Bone marrow (tissue), 2 donors: ENCODE measurements around the gene TBC1D25.
"Not testable (repeated sequence)": the region's sequence is repeated elsewhere in the genome, so short reads cannot be mapped to it uniquely, and the experiment has no call there.

Source experiments
- DNase-seq, 2 donors: peaks; one replicate each; lab custom pipeline; 2025; lab: John Stamatoyannopoulos, UW

Gene TBC1D25

DNA sequence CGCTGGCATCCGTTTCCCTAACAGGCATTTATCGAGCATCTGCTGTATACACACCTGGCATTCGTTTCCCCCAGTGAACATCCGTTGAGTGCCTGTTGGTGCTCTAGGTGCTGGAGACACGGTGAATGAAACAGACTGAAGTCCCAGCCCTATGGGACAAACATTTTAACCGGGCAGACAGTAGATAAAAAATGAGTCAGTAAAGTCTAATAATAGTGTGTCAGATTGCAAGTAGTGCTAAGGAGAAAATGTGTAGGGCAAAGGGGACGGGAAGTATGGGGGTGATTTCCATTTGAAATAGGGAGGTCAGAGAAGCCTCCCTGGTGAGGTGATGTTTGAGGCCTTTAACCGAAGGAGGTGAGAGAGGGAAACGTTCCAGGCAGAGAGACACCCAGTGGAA lies 23.2 kb upstream of the TBC1D25 start:
- DNase-seq = no peak

DNA sequence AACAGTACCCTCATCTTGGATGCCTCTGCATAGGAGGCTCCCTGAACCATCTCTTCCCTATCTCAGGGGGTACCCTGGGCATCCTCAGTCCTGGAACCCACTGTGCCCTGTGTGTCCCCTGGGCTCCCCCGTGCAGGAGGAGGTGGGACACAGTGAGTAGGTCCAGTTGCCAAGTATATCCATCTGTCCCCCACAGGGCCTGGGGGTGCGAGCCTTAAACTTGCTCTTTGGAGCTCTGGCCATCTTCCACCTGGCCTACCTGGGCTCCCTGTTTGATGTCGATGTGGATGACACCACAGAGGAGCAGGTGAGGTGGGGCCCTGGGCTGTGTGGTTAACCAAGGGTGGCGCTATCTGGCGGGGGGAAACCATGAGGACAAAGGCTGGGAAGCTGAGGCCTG lies 22.5 kb upstream of the TBC1D25 start:
- no peak for DNase-seq

DNA sequence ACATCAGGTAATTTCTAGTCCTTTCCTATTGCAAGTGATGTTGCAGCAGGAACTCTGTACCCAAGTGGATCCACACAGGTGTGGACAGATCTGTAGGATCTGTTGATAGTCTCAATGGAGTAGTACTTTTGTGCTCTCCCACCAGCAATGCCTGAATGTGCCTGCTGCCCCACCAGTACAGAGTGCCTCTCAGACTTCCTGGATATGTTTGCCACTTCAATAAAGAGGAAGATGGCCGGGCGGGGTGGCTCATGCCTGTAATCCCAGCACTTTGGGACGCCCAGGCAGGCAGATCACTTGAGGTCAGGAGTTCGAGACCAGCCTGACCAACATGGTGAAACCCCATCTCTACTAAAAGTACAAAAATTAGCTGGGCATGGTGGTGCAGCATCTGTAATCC lies 20.0 kb upstream of the TBC1D25 start:
- not testable (repeated sequence) for DNase-seq

DNA sequence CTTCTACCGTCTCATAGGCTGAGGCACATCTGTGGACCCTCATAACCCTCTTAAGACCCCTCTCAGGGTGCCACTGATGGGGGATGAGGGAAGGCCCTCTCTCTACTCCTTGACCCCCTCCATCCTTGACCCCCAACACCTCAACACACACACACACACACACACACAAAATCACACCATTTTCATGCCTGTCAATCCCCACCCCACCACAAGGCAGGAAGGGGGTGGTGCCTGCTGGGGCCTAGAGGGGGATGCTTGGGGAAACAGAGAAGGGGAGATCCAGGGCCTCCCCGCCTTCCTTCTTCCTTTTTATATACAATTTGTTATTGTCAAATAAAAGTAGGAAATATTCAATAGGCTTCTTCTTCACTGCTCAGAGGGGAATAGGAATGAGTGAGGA lies 19.1 kb upstream of the TBC1D25 start:
- DNase-seq = no peak

DNA sequence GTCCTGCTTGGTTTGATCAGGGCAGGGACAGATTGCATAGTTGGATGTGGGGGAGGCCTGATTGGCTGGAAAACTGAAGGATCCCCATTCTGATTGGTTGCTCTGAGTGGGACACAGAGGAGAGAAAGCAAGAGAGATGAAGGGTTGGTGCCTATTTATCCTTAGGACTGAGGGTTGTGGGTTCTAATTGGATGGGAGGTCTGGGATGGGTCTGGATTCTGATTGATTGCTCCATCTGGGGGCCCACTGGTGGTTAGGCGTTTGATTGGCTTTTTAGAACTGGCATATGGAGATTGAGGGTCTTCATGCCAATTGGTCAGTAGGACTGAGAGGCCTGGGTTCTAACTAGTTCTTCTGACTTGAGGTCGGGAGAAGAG lies 18.6 kb upstream of the TBC1D25 start:
- DNase-seq = no peak

DNA sequence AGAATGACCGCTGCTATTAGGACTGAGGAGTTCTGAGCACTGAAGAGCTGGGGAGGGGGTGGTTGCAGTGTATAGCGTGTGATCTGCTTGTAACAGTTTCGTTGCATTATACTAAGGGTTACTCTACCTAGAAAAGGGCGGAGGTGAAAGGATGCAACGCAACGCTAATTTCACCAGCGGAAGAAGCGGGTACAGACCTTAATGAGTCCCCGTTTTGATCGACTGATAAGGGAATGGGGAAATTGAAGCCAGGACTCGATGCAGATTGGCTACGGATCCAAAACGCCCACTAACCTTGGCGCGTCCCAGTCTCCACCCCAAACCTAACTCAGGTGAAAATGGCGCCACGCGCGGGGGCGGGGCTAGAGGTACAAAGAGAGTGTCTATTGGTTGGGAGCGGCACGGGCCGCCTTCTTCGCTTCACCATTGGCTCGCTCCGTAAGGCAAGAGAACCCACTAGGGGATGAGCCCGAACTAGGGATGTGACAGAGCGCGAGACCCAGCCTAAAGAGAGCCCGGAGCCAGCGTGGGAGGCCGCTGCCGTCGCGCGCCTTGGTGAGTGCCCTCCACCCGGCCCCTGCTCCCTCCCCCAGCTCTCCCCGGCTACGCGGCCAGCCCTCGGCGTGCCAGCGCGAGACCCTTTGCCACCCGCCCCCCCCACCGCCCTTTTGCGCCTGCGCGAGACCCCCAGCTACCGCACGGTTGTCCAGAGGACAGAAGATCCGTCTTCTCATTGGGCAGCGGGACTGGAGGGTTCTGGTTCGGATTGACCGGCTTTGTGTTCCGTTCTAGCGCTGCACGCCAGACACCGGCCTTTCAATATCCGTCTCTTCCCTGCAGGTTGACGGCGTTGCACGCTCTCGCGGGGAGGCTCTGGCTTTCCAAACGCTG lies 17.9 kb upstream of the TBC1D25 start, which contains the start of gene EBP:
EBP (plus strand) TSS at position 456 of the 891 bp plus-strand sequence. CDS start 1,964 bp downstream, outside the sequence.
- DNase-seq = peak; percentile 24 to 78

DNA sequence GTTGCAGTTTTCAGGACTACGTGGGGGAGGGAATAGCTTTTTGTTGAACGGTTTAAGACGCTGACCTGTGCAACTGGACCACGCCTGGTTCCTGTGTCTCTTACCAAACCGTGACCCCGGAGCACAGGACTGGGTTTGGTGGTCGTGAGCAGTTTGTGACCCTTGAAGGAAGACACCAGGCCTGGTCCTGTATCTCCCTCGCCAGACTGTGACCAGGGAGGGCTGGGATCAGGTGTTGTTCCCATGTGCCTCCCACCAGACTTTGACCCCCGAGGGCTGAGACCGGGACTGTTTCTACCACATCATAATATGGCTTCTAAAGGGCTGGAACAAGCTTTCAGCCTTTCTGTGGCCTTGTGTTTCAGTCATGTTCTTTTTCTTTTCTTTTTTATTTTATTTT lies 17.2 kb upstream of the TBC1D25 start:
- DNase-seq = no peak

DNA sequence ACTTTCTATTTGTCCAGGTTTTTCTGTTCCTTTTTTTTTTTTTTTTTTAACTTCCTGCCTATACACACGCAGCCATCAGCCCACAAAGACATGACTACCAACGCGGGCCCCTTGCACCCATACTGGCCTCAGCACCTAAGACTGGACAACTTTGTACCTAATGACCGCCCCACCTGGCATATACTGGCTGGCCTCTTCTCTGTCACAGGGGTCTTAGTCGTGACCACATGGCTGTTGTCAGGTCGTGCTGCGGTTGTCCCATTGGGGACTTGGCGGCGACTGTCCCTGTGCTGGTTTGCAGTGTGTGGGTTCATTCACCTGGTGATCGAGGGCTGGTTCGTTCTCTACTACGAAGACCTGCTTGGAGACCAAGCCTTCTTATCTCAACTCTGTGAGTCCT lies 15.8 kb upstream of the TBC1D25 start:
- no peak for DNase-seq

DNA sequence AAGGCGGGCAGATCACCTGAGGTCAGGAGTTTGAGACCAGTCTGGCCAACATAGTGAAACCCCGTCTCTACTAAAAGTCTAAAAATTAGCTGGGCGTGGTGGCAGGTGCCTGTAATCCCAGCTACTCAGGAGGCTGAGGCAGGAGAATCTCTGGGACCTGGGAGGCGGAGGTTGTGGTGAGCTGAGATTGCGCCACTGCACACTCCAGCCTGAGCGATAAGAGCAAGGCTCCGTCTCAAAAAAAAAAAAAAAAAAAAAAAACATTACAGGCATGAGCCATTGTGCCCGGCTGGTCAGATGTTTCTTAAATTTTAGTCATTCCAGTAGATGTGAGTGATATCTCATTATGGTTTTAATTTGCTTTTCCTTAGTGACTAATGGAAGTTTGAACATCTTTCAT lies 13.7 kb upstream of the TBC1D25 start:
- DNase-seq = not testable (repeated sequence)

DNA sequence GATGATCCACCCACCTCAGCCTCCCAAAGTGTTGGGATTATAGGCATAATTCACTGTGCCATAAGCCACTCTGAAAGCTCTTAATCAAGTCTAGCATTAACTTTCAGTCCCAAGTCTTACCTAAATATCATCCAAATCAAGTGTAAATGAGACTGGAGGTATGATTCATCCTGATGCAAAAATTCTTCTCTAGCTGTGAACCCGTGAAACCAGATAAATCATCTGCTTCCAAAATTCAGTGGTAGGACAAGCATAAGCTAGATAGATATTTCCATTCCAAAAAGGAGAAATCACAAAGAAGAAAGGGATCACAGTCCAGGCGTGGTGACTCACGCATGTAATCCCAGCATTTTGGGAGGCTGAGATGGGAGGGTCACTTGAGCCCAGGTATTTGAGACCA lies 8.8 kb upstream of the TBC1D25 start:
- no peak for DNase-seq

DNA sequence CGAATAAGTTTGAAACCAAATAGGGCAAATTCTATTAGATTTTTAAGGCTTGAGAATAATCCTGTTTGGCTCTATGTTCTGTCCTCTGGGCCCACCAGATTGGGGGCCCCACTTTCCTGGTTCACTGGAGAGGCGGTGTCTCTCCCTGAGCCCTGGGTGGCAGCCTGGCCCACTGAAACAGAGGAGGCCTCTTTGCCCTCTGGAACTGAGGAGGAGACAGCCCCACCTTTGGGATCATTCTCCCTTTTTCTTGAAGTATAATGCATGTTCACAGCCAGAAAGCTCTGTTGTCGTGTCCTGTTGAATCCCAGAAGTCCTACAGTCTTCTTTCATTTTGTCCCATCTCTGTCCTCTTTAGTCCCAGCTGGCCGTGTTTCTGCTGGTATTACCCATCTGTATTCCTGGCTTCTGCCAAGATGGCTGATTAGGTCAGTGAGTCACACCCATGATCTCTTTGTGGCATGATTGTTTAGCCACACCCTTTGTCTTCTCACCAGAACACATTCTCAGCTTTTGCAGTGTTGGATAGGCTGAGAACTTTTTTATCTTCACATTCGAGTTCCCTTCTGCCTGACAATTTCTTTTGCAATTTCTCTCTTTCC lies 8.1 kb upstream of the TBC1D25 start:
- no peak for DNase-seq

DNA sequence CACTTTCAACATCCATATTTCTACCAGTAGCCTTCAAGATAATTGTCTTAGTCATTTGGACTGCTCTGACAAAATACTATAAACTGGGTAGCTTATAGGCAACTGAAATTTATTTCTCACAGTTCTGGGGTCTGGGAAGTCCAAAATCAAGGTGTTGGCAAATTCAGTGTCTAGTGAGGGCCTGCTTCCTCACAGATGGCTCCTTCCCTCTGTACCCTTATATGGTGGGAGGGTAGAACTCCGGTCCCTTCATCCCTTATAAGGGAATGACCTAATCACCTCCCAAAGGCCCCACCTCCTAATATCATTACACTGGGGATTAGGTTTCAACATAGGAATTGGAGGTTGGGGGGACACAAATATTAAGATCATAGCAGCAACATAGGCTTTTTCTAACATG lies 7.4 kb upstream of the TBC1D25 start:
- no peak for DNase-seq

DNA sequence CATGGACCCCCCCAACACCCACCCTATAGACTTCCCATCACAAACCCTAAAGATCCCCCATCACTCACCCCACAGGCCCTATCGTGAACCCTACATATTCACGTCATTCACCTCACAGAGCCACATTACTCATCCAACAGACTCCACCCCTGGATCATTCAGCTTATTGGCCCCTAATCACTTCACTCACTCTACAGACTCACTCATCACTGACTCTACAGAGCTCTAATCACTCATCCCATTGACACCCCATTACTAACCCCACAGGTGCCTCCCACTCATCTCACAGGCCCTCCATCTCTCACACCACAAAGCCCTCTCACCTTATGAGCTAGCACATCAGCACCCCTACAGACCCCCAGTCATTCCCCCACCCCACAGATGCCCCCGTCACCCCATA lies 6.3 kb upstream of the TBC1D25 start:
- DNase-seq = no peak

DNA sequence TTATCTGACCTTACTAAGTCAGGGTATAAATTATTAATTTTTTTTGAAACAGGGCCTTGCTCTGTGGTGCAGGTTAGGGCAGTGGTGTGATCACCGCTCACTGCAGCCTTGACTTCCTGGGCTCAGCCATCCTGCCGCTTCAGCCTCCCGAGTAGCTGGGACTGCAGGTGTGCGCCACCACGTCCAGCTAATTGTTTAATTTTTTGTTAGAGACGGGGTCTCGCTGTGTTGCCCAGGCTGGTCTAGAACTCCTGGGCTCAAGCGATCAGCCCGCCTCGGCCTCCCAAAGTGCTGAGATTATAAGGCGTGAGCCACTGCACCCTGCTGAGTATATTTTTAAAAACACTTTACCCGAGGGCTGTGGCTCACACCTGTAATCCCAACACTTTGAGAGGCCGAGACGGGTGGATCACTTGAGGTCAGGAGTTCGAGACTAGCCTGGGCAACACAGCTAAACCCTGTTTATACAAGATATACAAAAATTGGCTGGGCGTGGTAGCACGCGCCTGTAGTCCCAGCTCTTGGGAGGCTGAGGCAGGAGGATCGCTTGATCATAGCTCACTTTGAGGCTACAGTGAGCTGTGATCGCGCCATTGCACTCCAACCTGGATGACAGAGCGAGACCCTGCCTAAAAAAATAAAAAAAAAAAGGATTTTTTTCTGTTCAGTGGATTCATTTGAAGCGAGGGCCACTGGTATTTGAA lies 721 bp upstream of the TBC1D25 start:
- no peak for DNase-seq

DNA sequence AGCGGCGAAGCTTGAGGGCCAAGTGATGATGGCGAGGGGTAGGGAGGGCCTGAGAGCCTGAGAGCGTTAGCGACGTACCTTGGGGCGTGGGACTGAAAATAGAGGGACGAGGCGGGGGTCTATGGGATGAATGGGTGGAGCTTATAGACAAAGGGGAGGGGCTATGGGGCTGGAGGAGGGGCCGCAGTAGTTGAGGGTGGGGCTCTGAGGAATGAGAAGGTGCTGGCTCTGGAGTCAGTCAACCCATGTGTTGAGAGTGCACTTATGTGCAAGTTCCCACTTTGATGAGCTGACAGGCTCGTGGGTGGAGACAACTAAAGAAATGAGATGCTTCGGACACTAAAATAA lies 488 bp downstream of the TBC1D25 start:
- DNase-seq = no peak

DNA sequence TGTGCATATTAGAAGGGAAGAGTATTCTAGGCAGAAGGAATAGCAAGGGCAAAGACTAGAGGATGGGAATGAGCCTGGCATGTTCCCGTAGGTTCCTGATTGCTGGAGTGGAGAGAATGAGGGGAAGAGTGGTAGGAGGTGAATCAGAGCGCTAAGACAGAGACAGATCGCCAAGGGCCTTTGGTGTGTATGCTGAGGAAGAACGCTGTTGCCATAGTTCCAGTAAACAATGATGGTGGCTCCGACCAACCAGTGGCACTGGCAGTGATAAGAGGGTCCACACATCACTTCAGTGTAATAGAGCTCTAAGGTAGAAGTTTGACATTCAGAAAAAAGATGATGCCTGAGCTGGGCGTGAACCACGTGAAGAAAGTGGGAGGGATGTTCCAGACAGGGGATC lies 966 bp downstream of the TBC1D25 start:
- no peak for DNase-seq

DNA sequence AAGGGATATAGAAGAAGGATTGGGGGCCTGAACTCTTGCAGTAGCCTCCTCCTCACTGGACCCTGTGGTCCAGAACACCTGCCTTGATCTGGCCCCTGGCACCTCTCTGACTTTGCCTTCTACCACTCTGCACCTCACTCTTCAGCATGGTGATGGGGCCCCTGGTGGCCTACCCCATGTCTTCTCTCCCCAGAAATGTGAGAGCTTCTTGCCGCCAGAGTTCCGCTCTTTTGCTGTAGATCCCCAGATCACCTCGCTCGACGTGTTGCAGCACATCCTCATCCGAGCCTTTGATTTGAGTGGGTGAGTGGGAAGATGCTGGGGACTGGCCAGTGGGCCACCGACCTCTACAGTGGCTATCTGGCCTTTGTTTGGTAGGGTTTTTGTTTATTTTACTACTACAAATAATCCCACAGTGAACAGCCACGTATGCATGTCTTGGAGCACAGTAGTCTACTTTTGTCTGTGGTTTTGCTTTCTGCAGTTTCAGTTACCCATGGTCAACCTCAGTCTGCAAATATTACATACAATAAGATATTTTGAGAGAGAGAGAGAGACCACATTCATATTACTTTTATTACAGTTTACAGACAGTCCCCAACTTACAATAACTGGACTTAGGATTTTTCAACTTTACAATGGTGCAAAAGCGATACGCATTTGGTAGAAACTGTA lies 1.8 kb downstream of the TBC1D25 start:
- DNase-seq = no peak

DNA sequence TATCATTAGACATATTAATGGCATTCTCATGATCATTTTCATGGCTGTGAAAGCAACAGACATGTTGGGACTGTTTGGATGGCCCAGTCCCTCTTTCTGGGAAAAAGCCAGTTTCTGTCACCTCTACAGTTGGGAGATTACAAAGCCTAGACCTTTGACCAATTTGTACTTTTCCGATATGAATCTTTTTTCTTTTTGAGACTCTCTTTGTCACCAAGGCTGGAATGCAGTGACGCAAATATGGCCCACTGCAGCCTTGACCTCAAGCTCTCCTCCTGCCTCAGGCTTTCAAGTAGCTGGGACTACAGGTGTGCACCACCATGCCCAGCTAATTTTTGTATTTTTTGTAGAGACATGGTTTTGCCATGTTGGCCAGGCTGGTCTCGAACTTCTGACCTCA lies 9.4 kb downstream of the TBC1D25 start:
- no peak for DNase-seq

DNA sequence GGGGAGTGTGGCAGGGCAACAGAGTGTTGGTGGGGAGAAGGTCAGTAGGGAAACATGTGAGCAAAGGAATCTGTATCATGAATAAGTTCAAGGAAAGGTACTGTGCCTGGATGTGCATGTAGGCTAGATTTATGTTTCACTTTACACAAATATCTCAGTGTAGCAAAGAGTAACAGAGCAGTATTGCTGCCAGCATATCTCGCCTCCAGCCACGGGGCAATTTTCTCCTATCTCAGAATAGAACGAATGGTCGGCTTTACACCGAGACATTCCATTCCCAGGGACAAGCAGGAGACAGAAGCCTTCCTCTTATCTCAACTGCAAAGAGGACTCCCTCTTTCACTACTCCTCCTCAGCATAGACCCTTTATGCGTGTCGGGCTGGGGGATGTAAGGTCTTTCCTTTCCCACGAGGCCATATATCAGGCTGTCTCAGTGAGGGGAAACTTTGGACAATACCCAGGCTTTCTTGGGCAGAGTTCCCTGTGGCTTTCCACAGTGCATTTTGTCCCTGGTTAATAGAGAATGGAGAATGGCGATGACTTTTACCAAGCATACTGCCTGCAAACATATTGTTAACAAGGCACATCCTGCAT lies 16.3 kb downstream of the TBC1D25 start:
- not testable (repeated sequence) for DNase-seq

DNA sequence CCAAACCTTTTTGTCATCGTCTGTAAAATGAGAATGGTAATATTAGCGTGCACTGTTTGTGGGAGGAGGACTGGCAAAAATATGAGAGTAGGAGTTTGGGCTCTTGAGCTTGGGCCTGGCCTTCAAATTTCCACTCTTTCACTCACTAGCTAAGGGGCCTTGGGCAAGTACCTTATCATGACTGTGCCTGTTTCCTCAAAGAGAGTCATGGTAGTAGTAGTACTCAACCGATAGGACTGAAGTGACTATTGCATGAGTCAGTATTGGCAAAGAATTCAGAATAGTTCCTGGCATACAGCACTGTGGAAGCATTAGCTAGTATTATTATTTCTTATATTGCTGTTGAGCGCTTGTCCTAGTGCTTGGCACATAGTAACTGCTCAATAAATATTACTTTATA lies 18.8 kb downstream of the TBC1D25 start:
- DNase-seq = no peak

DNA sequence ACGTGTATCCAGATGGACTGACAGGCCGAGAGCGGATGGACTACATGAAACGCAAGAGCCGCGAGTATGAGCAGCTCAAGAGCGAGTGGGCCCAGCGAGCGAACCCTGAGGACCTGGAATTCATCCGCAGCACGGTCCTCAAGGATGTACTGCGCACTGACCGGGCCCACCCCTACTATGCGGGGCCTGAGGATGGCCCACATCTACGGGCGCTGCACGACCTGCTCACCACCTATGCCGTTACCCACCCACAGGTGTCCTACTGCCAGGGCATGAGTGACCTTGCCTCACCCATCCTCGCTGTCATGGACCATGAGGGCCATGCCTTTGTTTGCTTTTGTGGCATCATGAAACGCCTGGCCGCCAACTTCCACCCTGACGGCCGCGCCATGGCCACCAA lies 20.1 kb downstream of the TBC1D25 start:
- no peak for DNase-seq

DNA sequence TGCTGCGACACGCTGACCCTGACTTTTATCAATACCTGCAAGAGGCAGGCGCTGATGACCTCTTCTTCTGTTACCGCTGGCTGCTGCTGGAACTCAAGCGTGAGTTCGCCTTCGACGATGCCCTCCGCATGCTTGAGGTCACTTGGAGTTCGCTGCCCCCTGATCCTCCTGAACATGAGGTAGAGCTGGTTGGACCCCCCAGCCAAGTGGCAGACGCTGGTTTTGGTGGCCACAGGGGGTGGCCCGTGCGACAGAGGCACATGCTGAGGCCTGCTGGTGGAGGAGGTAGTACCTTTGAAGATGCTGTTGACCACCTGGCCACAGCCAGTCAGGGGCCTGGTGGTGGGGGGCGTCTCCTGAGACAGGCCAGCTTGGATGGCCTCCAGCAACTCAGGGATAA lies 20.5 kb downstream of the TBC1D25 start:
- no peak for DNase-seq
